ENCODE data around the gene GPC6. TPM values are rescaled to one million over a fixed set of nuclear protein-coding genes. Genes with fewer than 3 reads are reported as not detected.

The GPC6 gene
- total RNA-seq, 2 donors from 2014 or later: 1.6 to 4.0 TPM

GRCh38 chr13:93977986-93978385 is 751.4 kb downstream of the GPC6 start:
- no peak for DNase-seq
- Histone ChIP-seq H3K4me3 (no peak overlapping the region), H3K27ac (no peak overlapping the region), H3K27me3 (no peaks in the 10 kb centered on the region), H3K9me3 (no peaks in the 10 kb centered on the region), H3K4me1 (no peaks in the 10 kb centered on the region), H3K36me3 (replicated peaks in 1 of 2; ENCODE audit: insufficient read depth in 1 of 2, low read depth in 2 of 2) (no peaks in the 10 kb centered on the region)
- 81 to 88% methylated on average over 3 of the region's 3 CpGs for WGBS, 2 donors
- intact Hi-C loops (cut with DNase I): no loop called here
- TF ChIP-seq, protein P1, sequence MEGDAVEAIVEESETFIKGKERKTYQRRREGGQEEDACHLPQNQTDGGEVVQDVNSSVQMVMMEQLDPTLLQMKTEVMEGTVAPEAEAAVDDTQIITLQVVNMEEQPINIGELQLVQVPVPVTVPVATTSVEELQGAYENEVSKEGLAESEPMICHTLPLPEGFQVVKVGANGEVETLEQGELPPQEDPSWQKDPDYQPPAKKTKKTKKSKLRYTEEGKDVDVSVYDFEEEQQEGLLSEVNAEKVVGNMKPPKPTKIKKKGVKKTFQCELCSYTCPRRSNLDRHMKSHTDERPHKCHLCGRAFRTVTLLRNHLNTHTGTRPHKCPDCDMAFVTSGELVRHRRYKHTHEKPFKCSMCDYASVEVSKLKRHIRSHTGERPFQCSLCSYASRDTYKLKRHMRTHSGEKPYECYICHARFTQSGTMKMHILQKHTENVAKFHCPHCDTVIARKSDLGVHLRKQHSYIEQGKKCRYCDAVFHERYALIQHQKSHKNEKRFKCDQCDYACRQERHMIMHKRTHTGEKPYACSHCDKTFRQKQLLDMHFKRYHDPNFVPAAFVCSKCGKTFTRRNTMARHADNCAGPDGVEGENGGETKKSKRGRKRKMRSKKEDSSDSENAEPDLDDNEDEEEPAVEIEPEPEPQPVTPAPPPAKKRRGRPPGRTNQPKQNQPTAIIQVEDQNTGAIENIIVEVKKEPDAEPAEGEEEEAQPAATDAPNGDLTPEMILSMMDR (IDR thresholded peaks at IDR 0.05): no peak
- TF ChIP-seq POLR2A (IDR thresholded peaks at IDR 0.05): no peak
- no peak for ATAC-seq

- no peaks in the 10 kb centered on the region for H3K4me1 ChIP-seq
- 92 to 100% methylated on average over 1 of the region's 1 CpG for WGBS, 2 donors
Measured at GRCh38 chr13:93981426-93981977, 754.9 kb downstream of the GPC6 start.

DNA sequence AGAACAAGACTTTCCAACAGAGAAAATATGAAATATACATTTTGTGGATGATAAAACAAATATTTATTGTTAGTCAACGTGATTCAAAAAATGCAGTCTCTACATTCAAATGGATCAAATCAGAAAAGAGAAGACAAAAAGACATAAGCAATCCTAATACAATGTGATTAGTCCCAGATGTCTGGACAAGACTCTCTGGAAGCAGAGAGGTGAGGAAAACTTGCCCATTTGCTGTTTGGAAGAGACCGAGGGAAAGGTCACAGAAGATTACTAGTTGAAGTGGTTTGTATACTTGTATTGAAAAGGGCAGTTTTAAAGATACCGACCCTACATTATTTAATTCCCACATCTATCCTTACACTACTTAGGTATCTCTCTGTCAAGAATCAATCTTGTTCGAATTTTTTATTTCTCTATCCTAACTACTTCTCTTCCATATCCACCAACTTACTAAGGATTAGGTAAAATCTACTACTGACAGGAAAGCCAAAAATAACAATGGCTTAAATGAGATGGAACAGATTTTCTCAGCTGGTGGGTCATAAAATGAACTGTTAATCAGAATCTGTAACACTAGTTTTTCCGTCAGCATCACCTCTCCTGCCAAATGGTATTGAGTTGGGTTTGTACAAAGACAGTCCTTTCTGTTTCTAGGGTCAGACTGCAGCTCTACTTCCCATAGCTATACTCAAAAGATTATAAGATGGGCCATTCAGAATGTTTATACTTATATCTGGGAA is 755.7 kb downstream of the GPC6 start:
- Histone ChIP-seq H3K27ac (no peak overlapping the region), H3K4me3 (no peak overlapping the region), H3K27me3 (no peaks in the 10 kb centered on the region), H3K36me3 (replicated peaks in 1 of 2; ENCODE audit: insufficient read depth in 1 of 2, low read depth in 2 of 2) (no peaks in the 10 kb centered on the region), H3K9me3 (no peaks in the 10 kb centered on the region), H3K4me1 (no peaks in the 10 kb centered on the region)
- TF ChIP-seq, protein P1 (IDR thresholded peaks at IDR 0.05): no peak
- no peak for TF ChIP-seq POLR2A (IDR thresholded peaks at IDR 0.05)
- ATAC-seq (no peak), DNase-seq (no peak)
- intact Hi-C loops (cut with DNase I): no loop called here
- 71 to 75% methylated on average over 5 of the region's 5 CpGs for WGBS, 2 donors

More at GRCh38 chr13:93981426-93981977, 754.9 kb downstream of the GPC6 start:
- Histone ChIP-seq H3K27me3 (no peaks in the 10 kb centered on the region), H3K9me3 (no peaks in the 10 kb centered on the region), H3K27ac (no peak overlapping the region), H3K36me3 (replicated peaks in 1 of 2; ENCODE audit: insufficient read depth in 1 of 2, low read depth in 2 of 2) (no peaks in the 10 kb centered on the region), H3K4me3 (no peak overlapping the region)
- intact Hi-C loops (cut with DNase I): no loop called here
- ATAC-seq: no peak
- DNase-seq: no peak
- TF ChIP-seq POLR2A (IDR thresholded peaks at IDR 0.05): no peak
- TF ChIP-seq, protein P1 (IDR thresholded peaks at IDR 0.05): no peak

DNA sequence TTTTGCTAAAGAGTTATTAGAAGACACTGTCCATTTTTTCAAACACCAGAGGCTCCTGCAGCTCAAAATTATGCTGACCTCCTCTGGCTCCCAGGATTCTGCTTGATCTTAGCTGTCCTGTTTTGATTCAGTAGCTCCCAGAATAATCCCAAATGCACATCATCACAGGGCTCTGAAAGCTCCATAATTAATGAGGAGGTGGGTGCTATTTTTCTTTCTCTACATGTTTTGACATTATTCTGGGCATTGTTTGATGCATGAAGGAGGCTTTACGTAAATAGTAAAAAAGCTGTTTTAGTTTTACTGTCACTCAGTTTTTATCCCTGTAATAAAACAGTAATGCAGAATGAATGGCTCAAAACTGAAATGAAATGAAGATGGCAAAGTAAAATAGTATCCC is 757.4 kb downstream of the GPC6 start:
- TF ChIP-seq, protein P1 (IDR thresholded peaks at IDR 0.05): no peak
- TF ChIP-seq POLR2A (IDR thresholded peaks at IDR 0.05): no peak
- 92 to 97% methylated on average over 1 of the region's 1 CpG for WGBS, 2 donors
- H3K27me3 ChIP-seq: no peaks in the 10 kb centered on the region
- H3K27ac ChIP-seq: no peak overlapping the region
- no peaks in the 10 kb centered on the region for H3K36me3 ChIP-seq (replicated peaks in 1 of 2; ENCODE audit: insufficient read depth in 1 of 2, low read depth in 2 of 2)
- ATAC-seq: no peak
- intact Hi-C loops (cut with DNase I): no loop called here
- no peaks in the 10 kb centered on the region for H3K4me1 ChIP-seq
- no peak overlapping the region for H3K4me3 ChIP-seq
- no peaks in the 10 kb centered on the region for H3K9me3 ChIP-seq
- no peak for DNase-seq

- no peak for ATAC-seq
- no peaks in the 10 kb centered on the region for H3K36me3 ChIP-seq (replicated peaks in 1 of 2; ENCODE audit: insufficient read depth in 1 of 2, low read depth in 2 of 2)
- DNase-seq: no peak
- H3K27me3 ChIP-seq: no peaks in the 10 kb centered on the region
- H3K9me3 ChIP-seq: no peaks in the 10 kb centered on the region
- 90 to 91% methylated on average over 5 of the region's 5 CpGs for WGBS, 2 donors
- no peak overlapping the region for H3K27ac ChIP-seq
- intact Hi-C loops (cut with DNase I): no loop called here
- no peak overlapping the region for H3K4me3 ChIP-seq
- TF ChIP-seq, protein P1 (IDR thresholded peaks at IDR 0.05): no peak
- TF ChIP-seq POLR2A (IDR thresholded peaks at IDR 0.05): no peak
- no peaks in the 10 kb centered on the region for H3K4me1 ChIP-seq
Measured at GRCh38 chr13:93984876-93985275, 758.3 kb downstream of the GPC6 start.
